ENCODE data around the gene PDZD2. TPM values are rescaled to one million over a fixed set of nuclear protein-coding genes. Genes with fewer than 3 reads are reported as not detected.

Gene PDZD2
- total RNA-seq, 1 donor from 2014 or later, result 1.1 TPM

DNA sequence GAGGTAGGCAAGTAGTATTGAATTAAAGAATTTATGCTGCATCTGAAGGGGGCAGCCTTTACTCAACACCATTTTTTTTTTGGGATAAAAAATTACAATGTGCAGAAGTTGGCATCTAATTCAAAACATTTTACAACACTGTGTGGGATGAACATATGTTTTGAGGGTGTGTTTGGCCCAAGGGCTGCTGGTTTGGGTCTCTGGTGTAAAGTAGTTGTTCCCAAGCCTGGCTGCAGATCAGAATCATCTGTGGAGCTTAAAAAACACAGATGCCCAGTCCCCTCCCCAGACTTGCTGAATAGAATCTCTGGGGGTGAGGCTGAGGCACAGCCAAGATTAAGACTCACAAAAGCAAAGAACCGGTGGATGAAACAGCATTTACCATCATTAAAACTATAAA lies 33.0 kb upstream of the PDZD2 start:
- Mint-ChIP-seq H3K27ac (no peak overlapping the region), H3K27me3 (ENCODE audit: insufficient read depth, low read depth) (no peaks in the 10 kb centered on the region), H3K4me1 (peaks cover 3% of the 10 kb centered on the region), H3K36me3 (no peaks in the 10 kb centered on the region), H3K4me3 (no peak overlapping the region), H3K9me3 (no peaks in the 10 kb centered on the region)
- peaks cover 7% of the 10 kb centered on the region for H3K4me1 ChIP-seq
- no peaks in the 10 kb centered on the region for H4K20me1 ChIP-seq (ENCODE audit: low read depth)
- no peak overlapping the region for H2AFZ ChIP-seq (replicated peaks)
- H3K4me3 ChIP-seq, result no peak overlapping the region
- DNase-seq (ENCODE audit: low spot score), result no peak
- H3K27me3 ChIP-seq, result peaks cover 3% of the 10 kb centered on the region
- no peaks in the 10 kb centered on the region for H3F3A ChIP-seq (ENCODE audit: low read depth)
- no peaks in the 10 kb centered on the region for H3K9me3 ChIP-seq (ENCODE audit: low read depth)
- H3K27ac ChIP-seq, result no peak overlapping the region
- no peak for TF ChIP-seq EZH2phosphoT487 (IDR thresholded peaks at IDR 0.05)
- TF ChIP-seq, protein P1, sequence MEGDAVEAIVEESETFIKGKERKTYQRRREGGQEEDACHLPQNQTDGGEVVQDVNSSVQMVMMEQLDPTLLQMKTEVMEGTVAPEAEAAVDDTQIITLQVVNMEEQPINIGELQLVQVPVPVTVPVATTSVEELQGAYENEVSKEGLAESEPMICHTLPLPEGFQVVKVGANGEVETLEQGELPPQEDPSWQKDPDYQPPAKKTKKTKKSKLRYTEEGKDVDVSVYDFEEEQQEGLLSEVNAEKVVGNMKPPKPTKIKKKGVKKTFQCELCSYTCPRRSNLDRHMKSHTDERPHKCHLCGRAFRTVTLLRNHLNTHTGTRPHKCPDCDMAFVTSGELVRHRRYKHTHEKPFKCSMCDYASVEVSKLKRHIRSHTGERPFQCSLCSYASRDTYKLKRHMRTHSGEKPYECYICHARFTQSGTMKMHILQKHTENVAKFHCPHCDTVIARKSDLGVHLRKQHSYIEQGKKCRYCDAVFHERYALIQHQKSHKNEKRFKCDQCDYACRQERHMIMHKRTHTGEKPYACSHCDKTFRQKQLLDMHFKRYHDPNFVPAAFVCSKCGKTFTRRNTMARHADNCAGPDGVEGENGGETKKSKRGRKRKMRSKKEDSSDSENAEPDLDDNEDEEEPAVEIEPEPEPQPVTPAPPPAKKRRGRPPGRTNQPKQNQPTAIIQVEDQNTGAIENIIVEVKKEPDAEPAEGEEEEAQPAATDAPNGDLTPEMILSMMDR (IDR thresholded peaks at IDR 0.05), result no peak
- no peak for TF ChIP-seq EZH2 (IDR thresholded peaks at IDR 0.05)
- H3K4me2 ChIP-seq, result no peak overlapping the region
- no peak overlapping the region for H3K9ac ChIP-seq
- no peaks in the 10 kb centered on the region for H3K79me2 ChIP-seq (ENCODE audit: low read depth)
- no peaks in the 10 kb centered on the region for H3K36me3 ChIP-seq

DNA sequence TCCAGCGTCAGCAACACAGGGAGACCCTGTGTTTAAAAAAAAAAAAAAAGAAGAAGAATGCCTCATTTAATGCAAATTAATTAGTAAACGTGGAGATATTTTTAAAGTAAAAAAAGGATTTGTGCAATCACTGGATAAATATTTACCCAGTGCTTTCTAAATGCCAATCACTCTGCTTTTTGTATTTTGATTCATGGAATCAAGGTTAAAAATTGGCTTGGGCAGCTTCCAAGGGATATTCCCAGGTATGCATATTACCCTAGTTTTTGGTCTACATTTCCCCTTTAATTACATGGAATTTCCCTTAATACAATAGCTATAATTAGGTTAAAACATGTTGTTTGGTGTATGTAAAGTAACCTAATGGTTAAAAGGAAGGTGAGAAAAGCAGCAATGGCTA lies 31.4 kb upstream of the PDZD2 start:
- no peaks in the 10 kb centered on the region for H3K27me3 ChIP-seq
- no peaks in the 10 kb centered on the region for H3K36me3 Mint-ChIP-seq
- peaks cover 7% of the 10 kb centered on the region for H3K4me1 ChIP-seq
- H3K79me2 ChIP-seq (ENCODE audit: low read depth), result no peaks in the 10 kb centered on the region
- H3K9me3 ChIP-seq (ENCODE audit: low read depth), result no peaks in the 10 kb centered on the region
- no peak overlapping the region for H3K4me2 ChIP-seq
- peaks cover 3% of the 10 kb centered on the region for H3K4me1 Mint-ChIP-seq
- no peaks in the 10 kb centered on the region for H3K27me3 Mint-ChIP-seq (ENCODE audit: insufficient read depth, low read depth)
- no peak overlapping the region for H2AFZ ChIP-seq (replicated peaks)
- no peak overlapping the region for H3K27ac ChIP-seq
- H3K4me3 Mint-ChIP-seq, result no peak overlapping the region
- no peak overlapping the region for H3K27ac Mint-ChIP-seq
- no peak overlapping the region for H3K9ac ChIP-seq
- H3K4me3 ChIP-seq, result no peak overlapping the region
- H3K36me3 ChIP-seq, result no peaks in the 10 kb centered on the region
- no peaks in the 10 kb centered on the region for H3K9me3 Mint-ChIP-seq
- TF ChIP-seq EZH2phosphoT487 (IDR thresholded peaks at IDR 0.05), result no peak
- no peak for TF ChIP-seq EZH2 (IDR thresholded peaks at IDR 0.05)
- TF ChIP-seq, protein P1 (IDR thresholded peaks at IDR 0.05), result no peak
- no peaks in the 10 kb centered on the region for H4K20me1 ChIP-seq (ENCODE audit: low read depth)
- H3F3A ChIP-seq (ENCODE audit: low read depth), result no peaks in the 10 kb centered on the region
- no peak for DNase-seq (ENCODE audit: low spot score)

DNA sequence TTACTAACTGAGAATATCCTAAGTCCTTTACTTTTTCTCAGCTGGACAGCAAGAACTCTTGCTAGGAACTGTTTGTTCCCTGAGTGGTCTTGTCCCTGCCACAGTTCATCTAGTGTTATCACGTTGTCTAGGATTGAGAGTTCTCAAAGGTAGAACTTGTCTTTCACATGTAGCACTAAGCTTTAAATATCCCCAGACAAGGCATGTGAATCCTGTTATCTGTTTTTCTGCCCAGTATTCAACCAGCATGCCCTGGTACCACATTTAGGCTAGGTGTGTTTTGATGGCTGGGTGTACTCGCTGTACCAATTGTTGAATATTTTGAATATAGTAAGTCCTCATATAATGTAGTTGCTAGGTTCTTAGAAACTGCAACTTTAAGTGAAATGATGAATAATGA lies 27.9 kb upstream of the PDZD2 start:
- no peak overlapping the region for H3K9ac ChIP-seq
- H3F3A ChIP-seq (ENCODE audit: low read depth), result no peaks in the 10 kb centered on the region
- no peak overlapping the region for H3K4me3 ChIP-seq
- H3K9me3 Mint-ChIP-seq, result no peaks in the 10 kb centered on the region
- H4K20me1 ChIP-seq (ENCODE audit: low read depth), result no peaks in the 10 kb centered on the region
- no peak overlapping the region for H3K27ac ChIP-seq
- peaks cover 4% of the 10 kb centered on the region for H3K27me3 Mint-ChIP-seq (ENCODE audit: insufficient read depth, low read depth)
- no peak overlapping the region for H3K4me2 ChIP-seq
- H2AFZ ChIP-seq (replicated peaks), result no peak overlapping the region
- no peak overlapping the region for H3K27ac Mint-ChIP-seq
- H3K36me3 ChIP-seq, result no peaks in the 10 kb centered on the region
- no peaks in the 10 kb centered on the region for H3K79me2 ChIP-seq (ENCODE audit: low read depth)
- H3K4me1 ChIP-seq, result no peaks in the 10 kb centered on the region
- no peaks in the 10 kb centered on the region for H3K4me1 Mint-ChIP-seq
- TF ChIP-seq, protein P1 (IDR thresholded peaks at IDR 0.05), result no peak
- TF ChIP-seq EZH2phosphoT487 (IDR thresholded peaks at IDR 0.05) (no peak), EZH2 (IDR thresholded peaks at IDR 0.05) (no peak)
- no peak overlapping the region for H3K4me3 Mint-ChIP-seq
- DNase-seq (ENCODE audit: low spot score), result no peak
- H3K36me3 Mint-ChIP-seq, result no peaks in the 10 kb centered on the region
- no peaks in the 10 kb centered on the region for H3K9me3 ChIP-seq (ENCODE audit: low read depth)
- no peaks in the 10 kb centered on the region for H3K27me3 ChIP-seq

Measured in neural progenitor cell (in vitro differentiated cells).